K562 (cell line): ENCODE data around the gene MTPN. TPM values are rescaled to one million over a fixed set of nuclear protein-coding genes. Genes with fewer than 3 reads are reported as not detected.
A peak's percentile ranks its signal among the peaks of the same experiment; 100 is the strongest.

Source experiments
- ARID1B ChIP-seq: fragments of 450-650 bp; IDR thresholded peaks from 2 replicates; pipeline ENCODE4 v1.6.1; 2016; ENCODE audit warnings: antibody characterized with exemption, mild to moderate bottlenecking, inconsistent platforms
- ATF4 ChIP-seq: fragments of 450-650 bp; formaldehyde crosslinking; IDR thresholded peaks from 2 replicates; pipeline ENCODE4 v1.4.0; 2022; ENCODE audit warnings: mild to moderate bottlenecking, moderate library complexity
- BRCA1 ChIP-seq, 2 experiments: fragments of 450-650 bp in 1 of 2; sonication (generic) in 1 of 2; formaldehyde crosslinking in 1 of 2; IDR thresholded peaks; 2 replicates each; pipeline versions ENCODE4 v1.5.0 to v1.6.1; 2017 to 2020; ENCODE audit warnings: mild to moderate bottlenecking in 1 of 2, missing genetic modification reagents in 1 of 2
- CBFA2T3 ChIP-seq: fragments of 450-650 bp; IDR thresholded peaks from 2 replicates; pipeline ENCODE4 v1.6.1; 2017
- DMBX1 ChIP-seq: fragments of 250-450 bp; sonication (Bioruptor Pico); IDR thresholded peaks from 2 replicates; pipeline ENCODE4 v1.8.0; 2022; ENCODE audit warnings: inconsistent platforms, mild to moderate bottlenecking, moderate library complexity, borderline replicate concordance
- HDAC1 ChIP-seq, 2 experiments: fragments of 450-650 bp; IDR thresholded peaks; 2 replicates each; pipeline ENCODE4 v1.6.1; 2016 to 2017; ENCODE audit warnings: inconsistent platforms in 1 of 2, mild to moderate bottlenecking in 1 of 2, moderate library complexity in 1 of 2
- HLTF ChIP-seq: fragments of 450-650 bp; IDR thresholded peaks from 2 replicates; pipeline ENCODE4 v1.6.1; 2016
- MYC ChIP-seq, 2 experiments: fragments of 250-450 bp in 1 of 2; sonication (Bioruptor Pico) in 1 of 2; IDR thresholded peaks; 2 replicates each; pipeline versions ENCODE4 v1.5.1 to v1.6.1; 2012 to 2021; ENCODE audit warnings: low read depth in 2 of 2, borderline replicate concordance in 1 of 2, improper control_type of control experiment in 1 of 2, low read length in 1 of 2, mild to moderate bottlenecking in 1 of 2, moderate library complexity in 1 of 2
- NCOA1 ChIP-seq: fragments of 450-650 bp; IDR thresholded peaks from 2 replicates; pipeline ENCODE4 v1.6.1; 2016; ENCODE audit warnings: low read depth
- NFRKB ChIP-seq: fragments of 450-650 bp; IDR thresholded peaks from 2 replicates; pipeline ENCODE4 v1.6.1; 2016; ENCODE audit warnings: low read depth
- POLR2AphosphoS5 ChIP-seq: IDR thresholded peaks from 2 replicates; pipeline ENCODE4 v1.6.1; 2011; ENCODE audit warnings: mild to moderate bottlenecking, low read depth, low read length, moderate library complexity; ENCODE audit not compliant: control insufficient read depth, insufficient read depth
- RCOR1 ChIP-seq, 2 experiments: IDR thresholded peaks; 2 replicates each; pipeline ENCODE4 v1.6.1; 2012; ENCODE audit warnings: low read depth in 2 of 2, low read length in 2 of 2, borderline replicate concordance in 1 of 2, improper control_type of control experiment in 1 of 2
- RREB1 ChIP-seq: fragments of 250-450 bp; sonication (Bioruptor Pico); IDR thresholded peaks from 2 replicates; pipeline ENCODE4 v1.4.0; 2020
- SRF ChIP-seq, 2 experiments: fragments of 250-450, 450-650 bp in 1 of 2; sonication (Bioruptor Pico) in 1 of 2; sonication (generic) in 1 of 2; formaldehyde crosslinking; IDR thresholded peaks; 2 replicates each; pipeline versions ENCODE4 v1.5.0 to v1.5.1; 2020 to 2022; ENCODE audit warnings: mild to moderate bottlenecking in 1 of 2, missing genetic modification reagents in 1 of 2
- TAL1 ChIP-seq: fragments of 450-650 bp; IDR thresholded peaks from 2 replicates; pipeline ENCODE4 v1.6.1; 2016; ENCODE audit warnings: mild to moderate bottlenecking
- TCF7 ChIP-seq: sonication (generic); IDR thresholded peaks from 2 replicates; pipeline ENCODE4 v1.6.1; 2016; ENCODE audit warnings: antibody characterized with exemption, borderline replicate concordance
- ZFP36 ChIP-seq: fragments of 150-350 bp; IDR thresholded peaks from 2 replicates; pipeline ENCODE4 v1.6.1; 2018; ENCODE audit warnings: low read length, low read depth; ENCODE audit not compliant: partially characterized antibody
- ZNF175 ChIP-seq: fragments of 200-800 bp; sonication (Bioruptor generic); IDR thresholded peaks from 2 replicates; pipeline ENCODE4 v1.6.1; 2016; ENCODE audit warnings: low read depth, mild to moderate bottlenecking, missing genetic modification characterization, missing compliant biosample characterization
- ZNF507 ChIP-seq: conservative IDR thresholded peaks from 2 replicates; pipeline ENCODE4 v1.6.1; 2017; ENCODE audit warnings: missing genetic modification characterization, missing compliant biosample characterization
- ZNF766 ChIP-seq: fragments of 200-800 bp; sonication (Bioruptor generic); conservative IDR thresholded peaks from 2 replicates; pipeline ENCODE4 v1.6.1; 2016; ENCODE audit warnings: missing genetic modification characterization, missing compliant biosample characterization
- polyA plus RNA-seq, 8 experiments: library from polyadenylated mRNA; depleted of rRNA in 4 of 8; stranded (reverse) in 5 of 8; unstranded in 3 of 8; fragments of >200 nt; fragmentation: Nextera tagmentation in 2 of 8; fragmentation: Illumina TruSeq in 1 of 8; extraction: Ambion mirVana in 2 of 8; extraction: Trizol in 1 of 8; gene quantifications; 2 replicates each; pipeline versions ENCODE4 v1.2.1 to v1.2.3, GENCODE V29; 2011 to 2014; ENCODE audit warnings: inconsistent platforms in 1 of 8, missing spikeins in 1 of 8
- total RNA-seq, 7 experiments: library from RNA; depleted of rRNA in 6 of 7; stranded (reverse); fragments of >200 nt in 6 of 7; fragmentation: Illumina TruSeq in 2 of 7; extraction: Trizol in 2 of 7; gene quantifications; 2 replicates each; pipeline versions ENCODE4 v1.2.1 to v1.2.3, GENCODE V29; 2011 to 2021; ENCODE audit warnings: low replicate concordance in 1 of 7
- TF ChIP-seq, protein P1 (sequence below): fragments of 450-650 bp; IDR thresholded peaks from 2 replicates; pipeline ENCODE4 v1.7.0; 2016; ENCODE audit warnings: borderline replicate concordance

The MTPN gene
- total and polyA plus RNA-seq, 9 of the 15 experiments (the other 6 are each of a cell fraction or from before 2014, with no cell fraction given) = 68.5 to 261 (median 156) TPM

GRCh38 chr7:135929722-135930141 is 47.4 kb downstream of the MTPN start (continued):
- TF ChIP-seq TCF7 = peak; percentile 99
- no peak for TF ChIP-seq SRF (CRISPR knock-in tag; IDR thresholded peaks at IDR 0.05)
- peak; percentile 19; the same call in 1 of the 2 replicates for TF ChIP-seq NFRKB
- peak; percentile 26; the same call in 1 of the 2 replicates for TF ChIP-seq ATF4 (CRISPR knock-in tag)
- TF ChIP-seq ZNF766 (CRISPR knock-in tag) = peak; percentile 67
- no peak for TF ChIP-seq ZNF507 (tag)
- peak; percentile 92 for TF ChIP-seq ARID1B
- peak; percentile 61; the same call in 1 of the 2 replicates for TF ChIP-seq MYC (IDR thresholded peaks at IDR 0.05; ENCODE audit: low read depth, low read length)
- no peak for TF ChIP-seq MYC (CRISPR knock-in tag; IDR thresholded peaks at IDR 0.05; ENCODE audit: borderline replicate concordance, low read depth)
- peak; percentile 67 for TF ChIP-seq TAL1
- peak; percentile 93 to 100 for TF ChIP-seq RCOR1 (IDR thresholded peaks at IDR 0.05; ENCODE audit: borderline replicate concordance in 1 of 2, low read depth in 2 of 2, low read length in 2 of 2)
- TF ChIP-seq CBFA2T3 = peak; percentile 94
- TF ChIP-seq HLTF = 0 out of 2 replicates have a peak, but pooled peaks have one; percentile 13
- TF ChIP-seq DMBX1 = 0 out of 2 replicates have a peak, but pooled peaks have one; percentile 20
- peak; percentile 40 for TF ChIP-seq ZFP36
- peak; percentile 90 for TF ChIP-seq RREB1
- TF ChIP-seq POLR2AphosphoS5 = peak; percentile 79
- TF ChIP-seq ZNF175 (CRISPR knock-in tag) = 0 out of 2 replicates have a peak, but pooled peaks have one; percentile 35
- TF ChIP-seq, protein P1, sequence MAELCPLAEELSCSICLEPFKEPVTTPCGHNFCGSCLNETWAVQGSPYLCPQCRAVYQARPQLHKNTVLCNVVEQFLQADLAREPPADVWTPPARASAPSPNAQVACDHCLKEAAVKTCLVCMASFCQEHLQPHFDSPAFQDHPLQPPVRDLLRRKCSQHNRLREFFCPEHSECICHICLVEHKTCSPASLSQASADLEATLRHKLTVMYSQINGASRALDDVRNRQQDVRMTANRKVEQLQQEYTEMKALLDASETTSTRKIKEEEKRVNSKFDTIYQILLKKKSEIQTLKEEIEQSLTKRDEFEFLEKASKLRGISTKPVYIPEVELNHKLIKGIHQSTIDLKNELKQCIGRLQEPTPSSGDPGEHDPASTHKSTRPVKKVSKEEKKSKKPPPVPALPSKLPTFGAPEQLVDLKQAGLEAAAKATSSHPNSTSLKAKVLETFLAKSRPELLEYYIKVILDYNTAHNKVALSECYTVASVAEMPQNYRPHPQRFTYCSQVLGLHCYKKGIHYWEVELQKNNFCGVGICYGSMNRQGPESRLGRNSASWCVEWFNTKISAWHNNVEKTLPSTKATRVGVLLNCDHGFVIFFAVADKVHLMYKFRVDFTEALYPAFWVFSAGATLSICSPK = no peak
- no peak for TF ChIP-seq BRCA1 (IDR thresholded peaks at IDR 0.05)
- no peak for TF ChIP-seq BRCA1 (CRISPR knock-in tag; IDR thresholded peaks at IDR 0.05)
- TF ChIP-seq NCOA1 = peak; percentile 22; the same call in 1 of the 2 replicates
- TF ChIP-seq HDAC1 (IDR thresholded peaks at IDR 0.05) = peak in 1 of 2 experiments; percentile 97; a peak in 2 of 4 replicates
